Stimulated activated CD8-positive, alpha-beta memory T cell treated with anti-CD3 and anti-CD28 coated beads, Interleukin-15, amount 100 ng/mL, for 1 hour (primary cell): ENCODE data around the gene GABBR2.
"Not testable (repeated sequence)": the region's sequence is repeated elsewhere in the genome, so short reads cannot be mapped to it uniquely, and the experiment has no call there.

Experiments
- DNase-seq: peaks from one replicate; pipeline ENCODE4 v3.0.0-alpha.2; 2020; ENCODE audit warnings: low read depth

The GABBR2 gene

GRCh38 chr9:98477884-98478283 is 230.9 kb downstream of the GABBR2 start:
- DNase-seq: no peak

GRCh38 chr9:98472216-98472615 is 236.5 kb downstream of the GABBR2 start:
- DNase-seq: no peak

- DNase-seq: no peak
Measured at GRCh38 chr9:98471185-98471584, 237.6 kb downstream of the GABBR2 start.

- DNase-seq: no peak
Measured at GRCh38 chr9:98468567-98469239, 240.0 kb downstream of the GABBR2 start.

GRCh38 chr9:98465799-98466198 is 242.9 kb downstream of the GABBR2 start:
- DNase-seq: no peak

- not testable (repeated sequence) for DNase-seq
Measured at GRCh38 chr9:98464156-98464690, 244.5 kb downstream of the GABBR2 start.

- DNase-seq: no peak
Measured at GRCh38 chr9:98462310-98462709, 246.4 kb downstream of the GABBR2 start.

GRCh38 chr9:98460704-98461103 is 248.0 kb downstream of the GABBR2 start:
- no peak for DNase-seq

- DNase-seq: no peak
Measured at GRCh38 chr9:98457726-98458370, 250.9 kb downstream of the GABBR2 start.

- no peak for DNase-seq
Measured at GRCh38 chr9:98456156-98456613, 252.6 kb downstream of the GABBR2 start.

GRCh38 chr9:98455256-98456155 is 253.2 kb downstream of the GABBR2 start:
- no peak for DNase-seq

GRCh38 chr9:98453589-98454311 is 255.0 kb downstream of the GABBR2 start:
- no peak for DNase-seq

- DNase-seq: no peak
Measured at GRCh38 chr9:98451576-98451975, 257.2 kb downstream of the GABBR2 start.

GRCh38 chr9:98450496-98450895 is 258.2 kb downstream of the GABBR2 start:
- DNase-seq: no peak

GRCh38 chr9:98449871-98450270 is 258.9 kb downstream of the GABBR2 start:
- DNase-seq: no peak

- DNase-seq: no peak
Measured at GRCh38 chr9:98445576-98445975, 263.2 kb downstream of the GABBR2 start.

GRCh38 chr9:98444601-98445000 is 264.1 kb downstream of the GABBR2 start:
- DNase-seq: no peak

- no peak for DNase-seq
Measured at GRCh38 chr9:98442541-98442940, 266.2 kb downstream of the GABBR2 start.

GRCh38 chr9:98442114-98442513 is 266.6 kb downstream of the GABBR2 start:
- DNase-seq: no peak

- DNase-seq: no peak
Measured at GRCh38 chr9:98438666-98439065, 270.1 kb downstream of the GABBR2 start.

- DNase-seq: no peak
Measured at GRCh38 chr9:98437458-98438034, 271.2 kb downstream of the GABBR2 start.
